SU-DHL-6 (cell line): ENCODE data around the gene KRT80.

Experiments used
- H2AFZ ChIP-seq: fragments of 200-600 bp; sonication (generic); 2 replicates; pipeline ENCODE4 v1.6.1; 2014; ENCODE audit warnings: low read depth, mild to moderate bottlenecking, moderate library complexity, mixed read lengths, antibody characterized with exemption, low read length; ENCODE audit not compliant: severe bottlenecking
- H3F3A ChIP-seq: fragments of 200-600 bp; shearing (Covaris generic); 2 replicates; pipeline ENCODE4 v1.6.0; 2016; ENCODE audit warnings: antibody characterized with exemption, mild to moderate bottlenecking; ENCODE audit not compliant: insufficient read depth
- H3K27ac ChIP-seq: fragments of 200-600 bp; sonication (generic); 2 replicates; pipeline ENCODE4 v1.5.1; 2016; ENCODE audit warnings: low read depth, mild to moderate bottlenecking, low read length, moderate library complexity, mixed read lengths
- H3K27me3 ChIP-seq: fragments of 200-600 bp; sonication (generic), shearing (Covaris generic); 2 replicates; pipeline ENCODE4 v1.6.0; 2014; ENCODE audit warnings: mild to moderate bottlenecking, low read length
- H3K36me3 ChIP-seq: fragments of 200-600 bp; sonication (generic); 2 replicates; pipeline ENCODE4 v1.6.1; 2014; ENCODE audit warnings: mild to moderate bottlenecking, low read length, mixed read lengths
- H3K4me2 ChIP-seq: fragments of 300-600, 200-600 bp; shearing (Covaris generic), sonication (generic); 2 replicates; pipeline ENCODE4 v1.6.0; 2014; ENCODE audit warnings: low read length, low read depth, mild to moderate bottlenecking; ENCODE audit not compliant: poor library complexity, severe bottlenecking
- H3K4me3 ChIP-seq: fragments of 200-600 bp; sonication (generic); 2 replicates; pipeline ENCODE4 v1.5.1; 2014; ENCODE audit warnings: antibody characterized with exemption, low read length, mild to moderate bottlenecking, mixed read lengths; ENCODE audit not compliant: insufficient read depth, poor library complexity, severe bottlenecking
- H3K79me2 ChIP-seq: fragments of 200-600 bp; sonication (generic); 2 replicates; pipeline ENCODE4 v1.6.1; 2014; ENCODE audit warnings: mild to moderate bottlenecking, low read length, moderate library complexity; ENCODE audit not compliant: insufficient read depth
- H3K9ac ChIP-seq: fragments of 200-600 bp; sonication (generic); 2 replicates; pipeline ENCODE4 v1.7.0; 2014; ENCODE audit warnings: mild to moderate bottlenecking, low read length
- H3K9me2 ChIP-seq: fragments of 200-600 bp; sonication (generic); replicated peaks from 2 replicates; pipeline ENCODE4 v1.6.1; 2014; ENCODE audit warnings: low read length; ENCODE audit not compliant: insufficient read depth
- H3K9me3 ChIP-seq: fragments of 200-600 bp; sonication (generic); 2 replicates; pipeline ENCODE4 v1.6.1; 2014; ENCODE audit warnings: low read length, mixed read lengths; ENCODE audit not compliant: insufficient read depth
- H4K20me1 ChIP-seq: fragments of 200-600 bp; sonication (generic); 2 replicates; pipeline ENCODE4 v1.6.1; 2014; ENCODE audit warnings: low read depth, mild to moderate bottlenecking, antibody characterized with exemption, low read length, moderate library complexity, mixed read lengths
- CTCF ChIP-seq: fragments of 200-600 bp; sonication (generic); IDR thresholded peaks from one replicate; pipeline ENCODE4 v1.5.1; 2017; ENCODE audit warnings: antibody characterized with exemption, mild to moderate bottlenecking, low read length, moderate library complexity; ENCODE audit not compliant: insufficient read depth, poor library complexity, severe bottlenecking
- EZH2phosphoT487 ChIP-seq: fragments of 200-600 bp; sonication (generic), shearing (Covaris generic); conservative IDR thresholded peaks from 2 replicates; pipeline ENCODE4 v1.6.1; 2018; ENCODE audit warnings: mild to moderate bottlenecking, antibody characterized with exemption, low read length, moderate library complexity, mixed read lengths

KRT80 gene

GRCh38 chr12:52119398-52120254 lies 72.2 kb downstream of the KRT80 start:
- Histone ChIP-seq H3K27ac (peak overlapping the region; percentile 80), H3K4me2 (peak overlapping the region; percentile 29), H3K79me2 (no peaks in the 10 kb centered on the region), H3K36me3 (no peaks in the 10 kb centered on the region), H2AFZ (peak overlapping the region; percentile 23), H3K9ac (peak overlapping the region; percentile 33), H4K20me1 (no peaks in the 10 kb centered on the region), H3K27me3 (no peaks in the 10 kb centered on the region), H3F3A (peaks cover 10% of the 10 kb centered on the region), H3K4me3 (no peak overlapping the region), H3K9me3 (no peaks in the 10 kb centered on the region), H3K9me2 (no peaks in the 10 kb centered on the region)
- peak; percentile 57 for TF ChIP-seq CTCF
- TF ChIP-seq EZH2phosphoT487 = no peak
